GM12878 (cell line): ENCODE data around the gene NUDCD2. TPM values are rescaled to one million over a fixed set of nuclear protein-coding genes. Genes with fewer than 3 reads are reported as not detected.

Source experiments
- ATAC-seq: fragments of 200-7000 bp; cut with Tn5 transposase; 3 replicates; pipeline ENCODE4 v1.9.1; 2020; ENCODE audit warnings: mild to moderate bottlenecking, moderate library complexity
- BruUV-seq: library from RNA; stranded (reverse); fragments of 400-500 nt; replicated peaks from 2 replicates; lab custom pipeline; 2021; lab: Mats Ljungman, UMichigan
- CTCF ChIA-PET: fragments of 300-600 bp; sonication (Branson Sonifier 250); formaldehyde crosslinking; extraction: SDS; loops from one replicate; lab custom pipeline; 2021; ENCODE audit warnings: inconsistent platforms; lab: Yijun Ruan, JAX
- POLR2A ChIA-PET: fragments of 350-600 bp; formaldehyde crosslinking; extraction: SDS; loops from one replicate; lab custom pipeline; 2021; ENCODE audit warnings: inconsistent platforms; lab: Charles Lee
- RAD21 ChIA-PET: fragments of 300-600 bp; sonication (Branson Sonifier 250); formaldehyde crosslinking; loops from one replicate; lab custom pipeline; 2023; ENCODE audit warnings: antibody characterized with exemption; ENCODE audit not compliant: unreplicated experiment; lab: Charles Lee
- SMC1A ChIA-PET: fragments of 300-600 bp; sonication (Branson Sonifier 250); formaldehyde crosslinking; loops from one replicate; lab custom pipeline; 2023; ENCODE audit not compliant: unreplicated experiment, uncharacterized antibody; lab: Charles Lee
- DNase-seq: peaks from one replicate; pipeline ENCODE4 v3.0.0-alpha.2; 2011; ENCODE audit warnings: low read depth, low spot score
- FAIRE-seq: peaks from 3 replicates; lab custom pipeline; 2011; peaks lifted over from hg19 to GRCh38; lab: Jason Lieb, UNC
- H2AFZ ChIP-seq: 2 replicates; pipeline ENCODE4 v1.6.0; 2011; ENCODE audit warnings: low read depth, low read length, control low read depth; ENCODE audit not compliant: control insufficient read depth
- H3K27ac ChIP-seq: 2 replicates; pipeline ENCODE4 v1.5.1; 2011; ENCODE audit warnings: control low read depth; ENCODE audit not compliant: control insufficient read depth, insufficient read depth
- H3K27me3 ChIP-seq, 2 experiments: replicated peaks in 1 of 2; 2 replicates each; pipeline versions ENCODE4 v1.6.0 to v1.6.1; 2011; ENCODE audit warnings: low read length in 1 of 2; ENCODE audit not compliant: control insufficient read depth in 2 of 2, insufficient read depth in 2 of 2
- H3K36me3 ChIP-seq, 2 experiments: 2 replicates each; pipeline ENCODE4 v1.5.1; 2011; ENCODE audit warnings: low read length in 1 of 2; ENCODE audit not compliant: control insufficient read depth in 2 of 2, insufficient read depth in 2 of 2
- H3K4me1 ChIP-seq: 2 replicates; pipeline ENCODE4 v1.6.1; 2011; ENCODE audit warnings: mild to moderate bottlenecking, low read length, moderate library complexity, mixed read lengths; ENCODE audit not compliant: control insufficient read depth, insufficient read depth
- H3K4me2 ChIP-seq: 2 replicates; pipeline ENCODE4 v1.6.0; 2011; ENCODE audit warnings: control low read depth; ENCODE audit not compliant: control insufficient read depth, insufficient read depth
- H3K4me3 ChIP-seq: fragments of 200-600 bp; sonication (generic); 2 replicates; pipeline ENCODE4 v1.5.1; 2016
- H3K79me2 ChIP-seq: 2 replicates; pipeline ENCODE4 v1.6.0; 2011; ENCODE audit warnings: low read length; ENCODE audit not compliant: control insufficient read depth, insufficient read depth
- H3K9ac ChIP-seq: 2 replicates; pipeline ENCODE4 v1.8.0; 2011; ENCODE audit warnings: low read length, control low read depth, mixed read lengths; ENCODE audit not compliant: control insufficient read depth, insufficient read depth
- H3K9me3 ChIP-seq: replicated peaks from 3 replicates; pipeline ENCODE4 v1.5.1; 2011; ENCODE audit warnings: mild to moderate bottlenecking, low read length; ENCODE audit not compliant: control insufficient read depth, insufficient read depth
- H4K20me1 ChIP-seq: 2 replicates; pipeline ENCODE4 v1.6.0; 2011; ENCODE audit not compliant: control insufficient read depth, insufficient read depth
- CHD1 ChIP-seq: IDR thresholded peaks from 2 replicates; pipeline ENCODE4 v1.6.1; 2012; ENCODE audit warnings: low read depth, low read length, improper control_type of control experiment
- EZH2 ChIP-seq: IDR thresholded peaks from 2 replicates; pipeline ENCODE4 v1.6.1; 2012; ENCODE audit warnings: low read depth, mild to moderate bottlenecking, control low read depth, inconsistent platforms, low read length, borderline replicate concordance; ENCODE audit not compliant: control insufficient read depth
- GATAD2B ChIP-seq: fragments of 450-650 bp; conservative IDR thresholded peaks from 2 replicates; pipeline ENCODE4 v1.6.1; 2017; ENCODE audit warnings: low read depth, mild to moderate bottlenecking, moderate library complexity
- IKZF2 ChIP-seq, 2 experiments: fragments of 450-650 bp; IDR thresholded peaks; 2 replicates each; pipeline ENCODE4 v1.6.1; 2017; ENCODE audit warnings: mild to moderate bottlenecking in 2 of 2, moderate library complexity in 2 of 2
- MTA2 ChIP-seq: fragments of 450-650 bp; IDR thresholded peaks from 2 replicates; pipeline ENCODE4 v1.6.1; 2016; ENCODE audit warnings: low read depth, mild to moderate bottlenecking, moderate library complexity
- MTA3 ChIP-seq: IDR thresholded peaks from 2 replicates; pipeline ENCODE4 v1.6.1; 2012; ENCODE audit warnings: low read length, inconsistent platforms, borderline replicate concordance
- NBN ChIP-seq: fragments of 450-650 bp; IDR thresholded peaks from 2 replicates; pipeline ENCODE4 v1.6.1; 2016
- NR2F1 ChIP-seq: fragments of 450-650 bp; conservative IDR thresholded peaks from 2 replicates; pipeline ENCODE4 v1.6.1; 2017; ENCODE audit warnings: mild to moderate bottlenecking
- REST ChIP-seq: IDR thresholded peaks from 2 replicates; pipeline ENCODE4 v1.6.1; 2012; ENCODE audit warnings: mild to moderate bottlenecking, low read depth, low read length
- ZNF207 ChIP-seq: fragments of 450-650 bp; IDR thresholded peaks from 2 replicates; pipeline ENCODE4 v1.6.1; 2014; ENCODE audit warnings: antibody characterized with exemption, mild to moderate bottlenecking, borderline replicate concordance
- WGBS: methylation state at CpG from one replicate; pipeline ENCODE4 v1.1.6; 2016; ENCODE audit warnings: low lambda C conversion rate; ENCODE audit not compliant: insufficient replicate concordance, insufficient coverage; ENCODE audit errors: missing lambda C conversion rate; 5-methylcytosine and 5-hydroxymethylcytosine counted together
- in situ Hi-C: fragments of 300-500 bp; cut with MboI; formaldehyde crosslinking; loops from 9 replicates; pipeline ENCODE4 v1.14.3; 2018; ENCODE audit warnings: mixed read lengths
- intact Hi-C: fragments of 100-400 bp; cut with micrococcal nuclease; formaldehyde crosslinking; loops from one replicate; pipeline ENCODE4 v1.14.2; 2022; ENCODE audit not compliant: unreplicated experiment
- polyA plus RNA-seq, 11 experiments: library from polyadenylated mRNA; depleted of rRNA in 4 of 11; unstranded in 6 of 11; stranded (reverse) in 5 of 11; fragments of >200 nt; fragmentation: Nextera tagmentation in 4 of 11; fragmentation: Illumina TruSeq in 1 of 11; extraction: Ambion mirVana in 4 of 11; extraction: Trizol in 1 of 11; gene quantifications; 1 replicate in 1 of 11; 2 replicates in 10 of 11; pipeline versions ENCODE4 v1.2.1 to v1.2.3, GENCODE V29; 2011 to 2016; ENCODE audit warnings: inconsistent platforms in 2 of 11, missing spikeins in 2 of 11, low read depth in 1 of 11
- total RNA-seq, 4 experiments: library from RNA; depleted of rRNA in 3 of 4; stranded (reverse); fragments of >200 nt in 3 of 4; fragmentation: Illumina TruSeq in 1 of 4; extraction: Trizol in 1 of 4; gene quantifications; 2 replicates each; pipeline versions ENCODE4 v1.2.1 to v1.2.3, GENCODE V29; 2013 to 2021
- TF ChIP-seq, protein P1 (sequence below), 3 experiments: IDR thresholded peaks in 2 of 3; conservative IDR thresholded peaks in 1 of 3; 2 replicates each; pipeline ENCODE4 v1.5.1; 2011; ENCODE audit warnings: low read depth in 3 of 3, low read length in 3 of 3, mild to moderate bottlenecking in 3 of 3, control low read depth in 2 of 3, moderate library complexity in 2 of 3, inconsistent platforms in 1 of 3, mixed read lengths in 1 of 3; ENCODE audit not compliant: control insufficient read depth in 2 of 3, insufficient read depth in 1 of 3; ENCODE audit errors: extremely low read depth in 1 of 3
- TF ChIP-seq, protein P2 (sequence below): fragments of 450-650 bp; IDR thresholded peaks from 2 replicates; pipeline ENCODE4 v1.6.1; 2017; ENCODE audit warnings: mild to moderate bottlenecking

The NUDCD2 gene
- total and polyA plus RNA-seq, 10 of the 15 experiments (the other 5 are each of a cell fraction or from before 2014, with no cell fraction given): 9.1 to 133 (median 24.6) TPM

DNA sequence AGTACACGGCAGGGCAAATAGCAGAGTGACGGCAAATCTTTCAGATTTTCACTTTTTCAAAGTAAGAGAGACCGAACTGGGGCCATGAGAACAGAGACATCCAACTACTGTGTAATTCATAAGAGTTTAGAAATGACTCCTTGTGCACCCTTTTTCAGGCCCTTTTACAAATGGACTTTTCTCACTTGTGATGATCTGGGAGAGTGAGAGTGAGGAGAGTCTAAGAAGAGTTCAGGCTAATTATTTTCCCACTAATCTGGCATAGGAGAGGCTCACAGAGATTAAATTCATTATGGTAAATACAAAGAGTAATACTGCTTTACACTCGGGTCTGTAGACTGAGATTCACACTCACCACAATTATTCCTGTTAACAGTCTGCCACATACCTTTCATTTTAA is 23.4 kb downstream of the NUDCD2 start:
- H3K27me3 ChIP-seq: no peaks in the 10 kb centered on the region
- intact Hi-C loops: no loop called here
- no peaks in the 10 kb centered on the region for H3K9me3 ChIP-seq
- BruUV-seq: no TSS peak
- TF ChIP-seq NR2F1 (no peak), EZH2 (no peak), MTA2 (no peak), IKZF2 (IDR thresholded peaks at IDR 0.05) (no peak), MTA3 (no peak), GATAD2B (no peak), ZNF207 (no peak), CHD1 (no peak), REST (no peak), NBN (no peak)
- TF ChIP-seq, protein P1, sequence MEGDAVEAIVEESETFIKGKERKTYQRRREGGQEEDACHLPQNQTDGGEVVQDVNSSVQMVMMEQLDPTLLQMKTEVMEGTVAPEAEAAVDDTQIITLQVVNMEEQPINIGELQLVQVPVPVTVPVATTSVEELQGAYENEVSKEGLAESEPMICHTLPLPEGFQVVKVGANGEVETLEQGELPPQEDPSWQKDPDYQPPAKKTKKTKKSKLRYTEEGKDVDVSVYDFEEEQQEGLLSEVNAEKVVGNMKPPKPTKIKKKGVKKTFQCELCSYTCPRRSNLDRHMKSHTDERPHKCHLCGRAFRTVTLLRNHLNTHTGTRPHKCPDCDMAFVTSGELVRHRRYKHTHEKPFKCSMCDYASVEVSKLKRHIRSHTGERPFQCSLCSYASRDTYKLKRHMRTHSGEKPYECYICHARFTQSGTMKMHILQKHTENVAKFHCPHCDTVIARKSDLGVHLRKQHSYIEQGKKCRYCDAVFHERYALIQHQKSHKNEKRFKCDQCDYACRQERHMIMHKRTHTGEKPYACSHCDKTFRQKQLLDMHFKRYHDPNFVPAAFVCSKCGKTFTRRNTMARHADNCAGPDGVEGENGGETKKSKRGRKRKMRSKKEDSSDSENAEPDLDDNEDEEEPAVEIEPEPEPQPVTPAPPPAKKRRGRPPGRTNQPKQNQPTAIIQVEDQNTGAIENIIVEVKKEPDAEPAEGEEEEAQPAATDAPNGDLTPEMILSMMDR (IDR thresholded peaks at IDR 0.05 in 2 of 3, conservative IDR thresholded peaks at IDR 0.05 in 1 of 3; ENCODE audit: control insufficient read depth in 2 of 3, extremely low read depth in 1 of 3, insufficient read depth in 1 of 3, low read depth in 3 of 3, low read length in 3 of 3): no peak
- TF ChIP-seq, protein P2, sequence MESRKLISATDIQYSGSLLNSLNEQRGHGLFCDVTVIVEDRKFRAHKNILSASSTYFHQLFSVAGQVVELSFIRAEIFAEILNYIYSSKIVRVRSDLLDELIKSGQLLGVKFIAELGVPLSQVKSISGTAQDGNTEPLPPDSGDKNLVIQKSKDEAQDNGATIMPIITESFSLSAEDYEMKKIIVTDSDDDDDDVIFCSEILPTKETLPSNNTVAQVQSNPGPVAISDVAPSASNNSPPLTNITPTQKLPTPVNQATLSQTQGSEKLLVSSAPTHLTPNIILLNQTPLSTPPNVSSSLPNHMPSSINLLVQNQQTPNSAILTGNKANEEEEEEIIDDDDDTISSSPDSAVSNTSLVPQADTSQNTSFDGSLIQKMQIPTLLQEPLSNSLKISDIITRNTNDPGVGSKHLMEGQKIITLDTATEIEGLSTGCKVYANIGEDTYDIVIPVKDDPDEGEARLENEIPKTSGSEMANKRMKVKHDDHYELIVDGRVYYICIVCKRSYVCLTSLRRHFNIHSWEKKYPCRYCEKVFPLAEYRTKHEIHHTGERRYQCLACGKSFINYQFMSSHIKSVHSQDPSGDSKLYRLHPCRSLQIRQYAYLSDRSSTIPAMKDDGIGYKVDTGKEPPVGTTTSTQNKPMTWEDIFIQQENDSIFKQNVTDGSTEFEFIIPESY: no peak
- no peaks in the 10 kb centered on the region for H3K36me3 ChIP-seq
- FAIRE-seq (no peak), DNase-seq (no peak), ATAC-seq (no peak)
- H2AFZ ChIP-seq: peak overlapping the region; percentile 87
- ChIA-PET SMC1A (no interaction called here), POLR2A (no interaction called here), RAD21 (no interaction called here), CTCF (no interaction called here)
- no peaks in the 10 kb centered on the region for H4K20me1 ChIP-seq
- H3K27ac ChIP-seq: peak overlapping the region; percentile 73; the same call in 1 of the 2 replicates
- H3K4me3 ChIP-seq: peak overlapping the region; percentile 27
- H3K4me2 ChIP-seq: peak overlapping the region; percentile 80
- no peaks in the 10 kb centered on the region; the same call in 1 of the 2 replicates for H3K4me1 ChIP-seq
- peak overlapping the region; percentile 63 for H3K9ac ChIP-seq
- peaks cover 36% of the 10 kb centered on the region for H3K79me2 ChIP-seq
- in situ Hi-C loops: loop anchor here (5.0 kb wide), 1 partner anchor 344 kb away; no protein-coding TSS in a partner anchor
- 0% methylated on average over 4 of the region's 4 CpGs for WGBS
